IPS DF 6.9 (cell line): Measurements from ENCODE around the gene NR2C2.

Experiments used
- DNase-seq: peaks from one replicate; pipeline ENCODE4 v3.0.0-alpha.2; 2013; ENCODE audit warnings: low read depth, low spot score
- H3K27ac ChIP-seq: one replicate; pipeline ENCODE4 v1.5.1; 2013; ENCODE audit warnings: low read length, control low read depth
- H3K27me3 ChIP-seq: 2 replicates; pipeline ENCODE4 v1.6.1; 2013; ENCODE audit warnings: mild to moderate bottlenecking, low read length; ENCODE audit not compliant: control insufficient read depth, insufficient read depth
- H3K36me3 ChIP-seq: 2 replicates; pipeline ENCODE4 v1.6.1; 2013; ENCODE audit warnings: low read length; ENCODE audit not compliant: control insufficient read depth, insufficient read depth
- H3K4me1 ChIP-seq: 2 replicates; pipeline ENCODE4 v1.6.1; 2013; ENCODE audit warnings: low read length; ENCODE audit not compliant: control insufficient read depth, insufficient read depth
- H3K4me3 ChIP-seq: 2 replicates; pipeline ENCODE4 v1.5.1; 2013; ENCODE audit warnings: mild to moderate bottlenecking, low read length
- H3K9me3 ChIP-seq: 2 replicates; pipeline ENCODE4 v1.6.1; 2013; ENCODE audit warnings: low read length, inconsistent platforms; ENCODE audit not compliant: control insufficient read depth, insufficient read depth
- WGBS: extraction: QIAGEN DNeasy Blood & Tissue Kit; methylation state at CpG from one replicate; pipeline ENCODE4 v1.1.7; 2013; ENCODE audit warnings: mixed read lengths, missing lambda C conversion rate; ENCODE audit not compliant: insufficient read length, insufficient coverage; 5-methylcytosine and 5-hydroxymethylcytosine counted together

Gene NR2C2

DNA sequence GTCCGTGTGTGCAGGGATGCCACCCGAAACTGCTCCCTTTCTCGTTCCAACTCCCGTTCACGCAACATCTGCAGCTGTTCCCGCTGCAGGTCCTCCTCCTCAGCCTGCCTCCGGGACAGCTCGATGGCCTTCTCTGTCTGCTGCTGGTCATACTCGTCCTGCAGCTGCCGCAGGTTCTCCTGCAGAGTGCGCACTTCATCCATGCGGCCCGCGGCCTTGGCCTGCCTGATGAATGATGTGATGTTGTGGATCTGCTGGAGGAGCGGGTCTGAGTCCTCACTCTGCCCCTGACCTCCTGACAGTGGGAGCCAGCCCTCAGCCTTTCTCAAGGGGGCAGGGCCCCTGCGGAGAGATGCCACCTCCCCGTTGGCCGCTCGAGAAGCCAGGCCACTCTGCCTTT lies 127.1 kb downstream of the NR2C2 start:
- no peak for DNase-seq
- H3K4me3 ChIP-seq: no peak overlapping the region
- no peaks in the 10 kb centered on the region for H3K4me1 ChIP-seq
- no peak overlapping the region for H3K27ac ChIP-seq
- H3K9me3 ChIP-seq: no peaks in the 10 kb centered on the region
- no CpG with 5 or more reads among the region's 19 CpGs for WGBS
- no peaks in the 10 kb centered on the region for H3K27me3 ChIP-seq
- peaks cover 19% of the 10 kb centered on the region for H3K36me3 ChIP-seq

GRCh38 chr3:15079091-15079490 lies 131.7 kb downstream of the NR2C2 start:
- Histone ChIP-seq H3K27me3 (no peaks in the 10 kb centered on the region), H3K36me3 (peaks cover 12% of the 10 kb centered on the region), H3K4me1 (no peaks in the 10 kb centered on the region), H3K9me3 (no peaks in the 10 kb centered on the region), H3K27ac (no peak overlapping the region), H3K4me3 (no peak overlapping the region)
- WGBS: no CpG with 5 or more reads among the region's 3 CpGs
- DNase-seq: no peak

DNA sequence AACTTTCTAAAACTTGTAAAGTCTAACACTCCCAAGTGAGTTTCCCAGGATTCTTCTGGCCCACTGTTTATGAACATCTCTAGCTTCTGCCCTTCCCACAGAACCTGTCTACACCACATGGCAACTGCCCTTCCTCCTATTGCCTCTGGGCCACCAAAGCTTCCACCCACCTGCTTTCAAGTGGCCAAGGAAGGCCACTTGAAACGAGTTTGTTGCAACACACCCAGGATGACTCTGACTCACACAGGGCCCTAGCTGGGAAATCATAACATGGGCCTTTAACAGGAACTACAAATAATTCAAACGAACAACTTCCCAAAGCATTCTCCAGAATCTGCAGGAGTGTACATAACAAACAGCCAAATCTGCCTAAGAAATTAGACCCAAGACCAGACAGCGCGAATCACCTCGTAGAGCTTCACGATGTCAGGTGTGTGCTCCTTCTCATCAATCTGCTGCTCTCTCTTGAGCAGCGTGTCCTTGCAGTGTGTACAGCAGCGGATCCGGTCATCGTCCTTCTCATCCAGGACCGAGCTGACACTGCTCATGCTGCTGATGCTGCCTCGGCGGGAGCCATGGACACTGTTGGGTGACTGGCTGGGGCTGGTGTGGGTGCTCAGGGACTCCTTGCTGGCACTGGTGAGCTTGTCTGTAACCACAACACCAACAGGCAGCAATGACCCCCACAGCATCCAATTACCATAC lies 134.7 kb downstream of the NR2C2 start:
- H3K36me3 ChIP-seq: peaks cover 8% of the 10 kb centered on the region; the same call in 1 of the 2 replicates
- H3K9me3 ChIP-seq: no peaks in the 10 kb centered on the region
- H3K4me1 ChIP-seq: no peaks in the 10 kb centered on the region
- WGBS: no CpG with 5 or more reads among the region's 13 CpGs
- DNase-seq: no peak
- no peak overlapping the region for H3K4me3 ChIP-seq
- no peaks in the 10 kb centered on the region for H3K27me3 ChIP-seq
- no peak overlapping the region for H3K27ac ChIP-seq

- no peak overlapping the region for H3K27ac ChIP-seq
- no peaks in the 10 kb centered on the region for H3K4me1 ChIP-seq
- H3K4me3 ChIP-seq: no peak overlapping the region
- H3K27me3 ChIP-seq: no peaks in the 10 kb centered on the region
- H3K9me3 ChIP-seq: no peaks in the 10 kb centered on the region
- no CpG with 5 or more reads among the region's 1 CpG for WGBS
- no peak for DNase-seq
- H3K36me3 ChIP-seq: peaks cover 8% of the 10 kb centered on the region; the same call in 1 of the 2 replicates
Observed at GRCh38 chr3:15083252-15083651, 135.9 kb downstream of the NR2C2 start.

DNA sequence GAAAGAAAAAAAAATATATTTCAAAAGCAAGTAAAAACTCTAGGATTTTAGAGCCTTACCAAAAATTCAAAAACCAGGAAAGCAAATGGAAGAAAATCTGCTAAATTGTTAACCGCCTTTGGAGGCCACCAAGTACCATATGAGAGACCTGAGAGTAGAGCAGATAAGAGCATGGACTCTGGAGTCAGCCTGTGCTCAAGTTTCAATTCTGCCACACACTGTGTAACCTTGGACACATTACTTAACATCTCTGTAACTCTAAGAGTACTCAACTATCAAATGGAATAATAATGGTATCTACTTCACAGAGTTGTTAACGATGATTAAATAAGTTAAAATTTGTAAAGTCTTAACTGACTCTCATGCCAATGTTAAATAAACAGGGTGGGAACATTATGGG lies 138.9 kb downstream of the NR2C2 start:
- Histone ChIP-seq H3K4me3 (no peak overlapping the region), H3K4me1 (no peaks in the 10 kb centered on the region), H3K9me3 (no peaks in the 10 kb centered on the region), H3K27me3 (no peaks in the 10 kb centered on the region), H3K36me3 (peaks cover 8% of the 10 kb centered on the region; the same call in 1 of the 2 replicates), H3K27ac (no peak overlapping the region)
- no CpG with 5 or more reads among the region's 2 CpGs for WGBS
- DNase-seq: no peak

- Histone ChIP-seq H3K27me3 (no peaks in the 10 kb centered on the region), H3K36me3 (peaks cover 8% of the 10 kb centered on the region; the same call in 1 of the 2 replicates), H3K4me1 (no peaks in the 10 kb centered on the region), H3K4me3 (no peak overlapping the region), H3K9me3 (no peaks in the 10 kb centered on the region), H3K27ac (no peak overlapping the region)
- WGBS: no CpG with 5 or more reads among the region's 2 CpGs
- no peak for DNase-seq
Observed at GRCh38 chr3:15086699-15087098, 139.3 kb downstream of the NR2C2 start.

- H3K9me3 ChIP-seq: no peaks in the 10 kb centered on the region
- no peaks in the 10 kb centered on the region for H3K4me1 ChIP-seq
- no peak for DNase-seq
- no peaks in the 10 kb centered on the region for H3K27me3 ChIP-seq
- peaks cover 8% of the 10 kb centered on the region; the same call in 1 of the 2 replicates for H3K36me3 ChIP-seq
- no CpG with 5 or more reads among the region's 1 CpG for WGBS
- no peak overlapping the region for H3K4me3 ChIP-seq
- no peak overlapping the region for H3K27ac ChIP-seq
Observed at GRCh38 chr3:15089201-15089600, 141.8 kb downstream of the NR2C2 start.

- no peaks in the 10 kb centered on the region for H3K4me1 ChIP-seq
- no peaks in the 10 kb centered on the region for H3K9me3 ChIP-seq
- no peak for DNase-seq
- no peak overlapping the region for H3K27ac ChIP-seq
- no CpG with 5 or more reads among the region's 5 CpGs for WGBS
- 0 out of 2 replicates have a peak, but pooled peaks cover 6% of the 10 kb centered on the region for H3K36me3 ChIP-seq
- H3K4me3 ChIP-seq: no peak overlapping the region
- no peaks in the 10 kb centered on the region for H3K27me3 ChIP-seq
Observed at GRCh38 chr3:15091575-15091974, 144.2 kb downstream of the NR2C2 start.

GRCh38 chr3:15092686-15093085 lies 145.3 kb downstream of the NR2C2 start:
- H3K9me3 ChIP-seq: no peaks in the 10 kb centered on the region
- no peak overlapping the region for H3K27ac ChIP-seq
- H3K4me3 ChIP-seq: no peak overlapping the region
- H3K4me1 ChIP-seq: no peaks in the 10 kb centered on the region
- no peak for DNase-seq
- no peaks in the 10 kb centered on the region for H3K27me3 ChIP-seq
- 0 out of 2 replicates have a peak, but pooled peaks cover 6% of the 10 kb centered on the region for H3K36me3 ChIP-seq
- WGBS: no CpG with 5 or more reads among the region's 1 CpG

DNA sequence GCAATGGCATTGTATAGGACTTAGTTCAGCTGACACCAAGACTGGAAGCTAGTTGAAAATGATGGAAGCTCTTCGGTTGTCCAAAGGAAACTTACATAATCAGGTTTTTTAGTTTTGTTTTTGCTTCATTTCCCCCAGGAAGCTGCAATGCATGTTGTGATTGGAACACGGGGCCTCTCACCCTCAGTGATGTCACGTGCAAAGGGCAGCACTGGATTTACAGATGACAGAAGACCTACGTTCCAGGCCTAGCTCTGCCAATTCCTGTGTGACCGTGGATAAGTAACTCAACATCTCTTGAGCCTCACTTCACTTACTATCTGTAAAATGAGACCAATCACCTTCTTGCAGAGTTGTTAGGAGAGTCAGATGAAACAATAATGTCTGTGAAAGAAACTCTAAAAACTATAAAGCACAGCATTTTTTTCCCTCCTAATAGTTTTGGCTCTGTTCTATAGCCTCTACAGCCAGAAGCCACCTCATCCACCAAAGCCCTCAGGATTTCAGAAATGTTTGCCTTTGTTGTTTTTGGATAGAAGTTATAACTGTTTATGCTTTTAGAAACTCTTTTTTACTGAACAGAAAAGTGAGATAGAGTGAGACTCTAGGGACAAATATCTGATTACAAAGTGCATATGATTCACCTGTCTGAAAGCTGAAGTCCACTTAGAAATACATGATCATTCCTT lies 146.9 kb downstream of the NR2C2 start:
- no peak for DNase-seq
- H3K4me1 ChIP-seq: peaks cover 2% of the 10 kb centered on the region
- 0 out of 2 replicates have a peak, but pooled peaks cover 6% of the 10 kb centered on the region for H3K36me3 ChIP-seq
- no peaks in the 10 kb centered on the region for H3K9me3 ChIP-seq
- no peak overlapping the region for H3K4me3 ChIP-seq
- WGBS: no CpG with 5 or more reads among the region's 5 CpGs
- no peaks in the 10 kb centered on the region for H3K27me3 ChIP-seq
- H3K27ac ChIP-seq: no peak overlapping the region
